Hepatocyte (in vitro differentiated cells): Measurements from ENCODE around the gene MYRIP.

Source experiments
- CTCF ChIP-seq: fragments of 200-600 bp; sonication (generic); IDR thresholded peaks from 2 replicates; pipeline ENCODE4 v1.5.1; 2016; ENCODE audit warnings: antibody characterized with exemption, mild to moderate bottlenecking; ENCODE audit not compliant: poor library complexity
- EZH2 ChIP-seq: fragments of 200-600 bp; sonication (generic); IDR thresholded peaks from 2 replicates; pipeline ENCODE4 v1.6.1; 2016; ENCODE audit warnings: antibody characterized with exemption, mild to moderate bottlenecking, borderline replicate concordance
- EZH2phosphoT487 ChIP-seq: fragments of 200-600 bp; sonication (generic); IDR thresholded peaks from one replicate; pipeline ENCODE4 v1.6.1; 2018; ENCODE audit warnings: antibody characterized with exemption, mild to moderate bottlenecking, low read depth, moderate library complexity; ENCODE audit not compliant: unreplicated experiment, severe bottlenecking

GRCh38 chr3:40291471-40291870, 482.1 kb downstream of the MYRIP start:
- no peak for TF ChIP-seq CTCF
- no peak for TF ChIP-seq EZH2
- no peak for TF ChIP-seq EZH2phosphoT487
